SK-N-SH treated with all-trans-retinoic acid at 6 μM for 48 hours (cell line): Measurements from ENCODE around the gene MACF1.

Experiments
- ATAC-seq: fragments of 200-7000 bp; cut with Tn5 transposase; 3 replicates; pipeline ENCODE4 v1.9.1; 2020; ENCODE audit warnings: mild to moderate bottlenecking, moderate library complexity
- BACH2 ChIP-seq: fragments of 250-450 bp; sonication (Bioruptor Pico); IDR thresholded peaks from 2 replicates; pipeline ENCODE4 v1.9.0; 2021; ENCODE audit warnings: mild to moderate bottlenecking, borderline replicate concordance
- CSDC2 ChIP-seq: fragments of 250-450 bp; sonication (Bioruptor Pico); IDR thresholded peaks from 2 replicates; pipeline ENCODE4 v1.5.0; 2020; ENCODE audit warnings: mild to moderate bottlenecking, moderate library complexity
- CSRNP3 ChIP-seq: fragments of 250-450 bp; sonication (Bioruptor Pico); IDR thresholded peaks from 2 replicates; pipeline ENCODE4 v1.5.1; 2021; ENCODE audit warnings: mild to moderate bottlenecking, moderate library complexity
- GLIS3 ChIP-seq: fragments of 250-450 bp; sonication (Bioruptor Pico); IDR thresholded peaks from 2 replicates; pipeline ENCODE4 v1.5.0; 2020; ENCODE audit warnings: mild to moderate bottlenecking, moderate library complexity
- OSR1 ChIP-seq: fragments of 250-450 bp; sonication (Bioruptor Pico); IDR thresholded peaks from 2 replicates; pipeline ENCODE4 v1.8.0; 2022; ENCODE audit warnings: moderate library complexity, mild to moderate bottlenecking, inconsistent platforms
- PPARA ChIP-seq: fragments of 250-450 bp; sonication (Bioruptor Pico); IDR thresholded peaks from 2 replicates; pipeline ENCODE4 v1.5.0; 2020; ENCODE audit warnings: mild to moderate bottlenecking, borderline replicate concordance
- RARB ChIP-seq: fragments of 250-450 bp; sonication (Bioruptor Pico); IDR thresholded peaks from 2 replicates; pipeline ENCODE4 v1.8.0; 2021; ENCODE audit warnings: mild to moderate bottlenecking, moderate library complexity
- ZFP3 ChIP-seq: fragments of 250-450 bp; sonication (Bioruptor Pico); IDR thresholded peaks from 2 replicates; pipeline ENCODE4 v1.5.0; 2020; ENCODE audit warnings: mild to moderate bottlenecking, moderate library complexity
- ZFP30 ChIP-seq: fragments of 450-650 bp; formaldehyde crosslinking; IDR thresholded peaks from 2 replicates; pipeline ENCODE4 v1.5.0; 2022; ENCODE audit warnings: mild to moderate bottlenecking, moderate library complexity
- ZNF565 ChIP-seq: fragments of 450-650 bp; formaldehyde crosslinking; conservative IDR thresholded peaks from 2 replicates; pipeline ENCODE4 v1.5.0; 2020; ENCODE audit warnings: low read depth, mild to moderate bottlenecking, moderate library complexity
- ZNF70 ChIP-seq: fragments of 450-650 bp; formaldehyde crosslinking; IDR thresholded peaks from 2 replicates; pipeline ENCODE4 v1.5.0; 2020; ENCODE audit warnings: mild to moderate bottlenecking, moderate library complexity
- TF ChIP-seq, protein P1 (sequence below): fragments of 250-450 bp; sonication (Bioruptor Pico); IDR thresholded peaks from 2 replicates; pipeline ENCODE4 v1.8.0; 2021; ENCODE audit warnings: low read depth, mild to moderate bottlenecking, moderate library complexity, borderline replicate concordance
- TF ChIP-seq, protein P2 (sequence below): fragments of 250-450 bp; sonication (Bioruptor Pico); IDR thresholded peaks from 2 replicates; pipeline ENCODE4 v1.5.0; 2020; ENCODE audit warnings: mild to moderate bottlenecking, moderate library complexity
- TF ChIP-seq, protein P3 (sequence below): fragments of 250-450 bp; sonication (Bioruptor Pico); IDR thresholded peaks from 2 replicates; pipeline ENCODE4 v1.8.0; 2020; ENCODE audit warnings: mild to moderate bottlenecking, moderate library complexity, borderline replicate concordance

The MACF1 gene

DNA sequence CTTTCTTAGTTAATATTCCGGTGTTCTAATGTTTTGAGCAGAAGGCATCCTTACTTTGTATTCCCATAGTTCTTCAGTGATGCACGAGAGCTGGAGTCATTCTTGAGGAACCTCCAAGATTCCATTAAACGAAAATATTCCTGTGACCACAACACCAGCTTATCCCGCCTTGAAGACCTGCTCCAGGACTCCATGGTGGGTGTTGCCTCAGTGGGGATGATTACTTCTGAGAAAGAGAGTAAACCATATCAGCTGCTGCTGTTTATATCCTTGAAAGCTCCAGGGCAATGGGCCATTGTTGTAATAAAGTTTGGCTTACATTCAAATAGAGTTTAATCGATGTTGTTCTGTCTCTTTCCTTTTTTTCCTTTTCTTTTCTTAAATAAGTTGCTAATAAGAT, 93.1 kb downstream of the MACF1 start:
- TF ChIP-seq ZFP30 (CRISPR knock-in tag), result no peak

GRCh38 chr1:39301606-39302005, 97.1 kb downstream of the MACF1 start:
- ATAC-seq, result no peak
- TF ChIP-seq, protein P1, sequence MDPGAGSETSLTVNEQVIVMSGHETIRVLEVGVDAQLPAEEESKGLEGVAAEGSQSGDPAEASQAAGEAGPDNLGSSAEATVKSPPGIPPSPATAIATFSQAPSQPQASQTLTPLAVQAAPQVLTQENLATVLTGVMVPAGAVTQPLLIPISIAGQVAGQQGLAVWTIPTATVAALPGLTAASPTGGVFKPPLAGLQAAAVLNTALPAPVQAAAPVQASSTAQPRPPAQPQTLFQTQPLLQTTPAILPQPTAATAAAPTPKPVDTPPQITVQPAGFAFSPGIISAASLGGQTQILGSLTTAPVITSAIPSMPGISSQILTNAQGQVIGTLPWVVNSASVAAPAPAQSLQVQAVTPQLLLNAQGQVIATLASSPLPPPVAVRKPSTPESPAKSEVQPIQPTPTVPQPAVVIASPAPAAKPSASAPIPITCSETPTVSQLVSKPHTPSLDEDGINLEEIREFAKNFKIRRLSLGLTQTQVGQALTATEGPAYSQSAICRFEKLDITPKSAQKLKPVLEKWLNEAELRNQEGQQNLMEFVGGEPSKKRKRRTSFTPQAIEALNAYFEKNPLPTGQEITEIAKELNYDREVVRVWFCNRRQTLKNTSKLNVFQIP (CRISPR knock-in tag), result no peak
- TF ChIP-seq ZFP30 (CRISPR knock-in tag), result no peak
- TF ChIP-seq CSRNP3 (CRISPR knock-in tag), result no peak

More for the DNA sequence above, 93.1 kb downstream of the MACF1 start:
- no peak for ATAC-seq

DNA sequence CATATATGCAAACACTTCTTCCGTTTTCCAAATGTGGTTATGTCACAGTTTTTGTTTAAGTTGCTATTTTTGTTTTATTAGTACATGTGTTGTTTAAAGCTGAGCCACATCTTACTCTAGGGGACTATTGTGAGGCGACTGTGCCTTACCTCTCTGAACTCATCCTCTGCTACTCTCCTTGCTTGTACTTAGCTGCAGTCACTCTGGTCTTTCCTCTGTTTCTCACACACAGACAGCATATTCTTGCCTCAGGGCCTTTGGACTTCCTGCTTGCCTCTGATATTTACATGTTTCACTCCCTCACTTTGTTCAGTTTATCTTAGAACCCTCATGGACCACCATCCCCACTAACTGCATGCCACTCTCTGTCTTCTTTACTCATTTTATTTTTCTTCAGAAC, 101.1 kb downstream of the MACF1 start:
- no peak for ATAC-seq
- TF ChIP-seq RARB, result no peak
- TF ChIP-seq PPARA (CRISPR knock-in tag), result no peak

DNA sequence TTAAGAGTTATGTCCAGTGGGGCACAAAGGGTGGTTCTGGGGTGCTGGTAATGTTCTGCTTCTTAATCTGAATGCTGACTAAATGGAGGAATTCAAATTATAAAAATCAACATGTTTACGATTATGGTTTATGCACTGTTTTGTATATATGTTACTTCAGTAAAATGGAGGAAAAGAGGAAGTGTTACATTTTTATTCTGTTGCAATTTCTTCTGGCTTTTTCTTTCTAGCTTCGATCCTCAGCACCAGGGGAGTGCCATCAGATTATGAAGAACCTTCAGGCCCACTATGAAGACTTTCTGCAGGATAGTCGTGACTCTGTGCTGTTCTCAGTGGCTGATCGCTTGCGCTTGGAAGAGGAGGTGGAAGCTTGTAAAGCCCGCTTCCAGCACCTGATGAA, 105.5 kb downstream of the MACF1 start:
- TF ChIP-seq ZFP30 (CRISPR knock-in tag), result no peak
- no peak for TF ChIP-seq PPARA (CRISPR knock-in tag)
- TF ChIP-seq, all 23 proteins: peak for 0
- ATAC-seq, result no peak

DNA sequence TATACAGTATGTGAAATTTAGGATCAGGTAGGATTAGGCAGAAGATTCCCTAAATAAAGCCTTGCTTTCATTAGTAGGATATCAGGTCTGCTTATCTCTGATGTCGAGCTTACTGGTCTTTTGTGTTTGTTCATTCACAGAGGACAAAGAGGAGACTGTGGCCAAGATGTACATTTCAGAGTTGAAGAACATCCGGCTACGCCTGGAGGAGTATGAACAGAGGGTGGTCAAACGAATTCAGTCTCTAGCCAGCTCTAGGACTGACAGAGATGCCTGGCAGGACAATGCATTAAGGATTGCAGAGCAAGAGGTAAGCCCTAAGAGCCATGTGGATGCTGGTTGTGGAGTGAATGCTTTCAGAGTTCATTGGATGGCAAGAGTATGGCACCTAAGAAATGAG, 106.2 kb downstream of the MACF1 start:
- ATAC-seq, result no peak
- TF ChIP-seq ZFP30 (CRISPR knock-in tag) (no peak), PPARA (CRISPR knock-in tag) (no peak), ZNF70 (CRISPR knock-in tag) (no peak), ZNF565 (CRISPR knock-in tag) (no peak), CSRNP3 (CRISPR knock-in tag) (no peak), GLIS3 (CRISPR knock-in tag) (no peak), ZFP3 (no peak), CSDC2 (CRISPR knock-in tag) (no peak)
- TF ChIP-seq, protein P2, sequence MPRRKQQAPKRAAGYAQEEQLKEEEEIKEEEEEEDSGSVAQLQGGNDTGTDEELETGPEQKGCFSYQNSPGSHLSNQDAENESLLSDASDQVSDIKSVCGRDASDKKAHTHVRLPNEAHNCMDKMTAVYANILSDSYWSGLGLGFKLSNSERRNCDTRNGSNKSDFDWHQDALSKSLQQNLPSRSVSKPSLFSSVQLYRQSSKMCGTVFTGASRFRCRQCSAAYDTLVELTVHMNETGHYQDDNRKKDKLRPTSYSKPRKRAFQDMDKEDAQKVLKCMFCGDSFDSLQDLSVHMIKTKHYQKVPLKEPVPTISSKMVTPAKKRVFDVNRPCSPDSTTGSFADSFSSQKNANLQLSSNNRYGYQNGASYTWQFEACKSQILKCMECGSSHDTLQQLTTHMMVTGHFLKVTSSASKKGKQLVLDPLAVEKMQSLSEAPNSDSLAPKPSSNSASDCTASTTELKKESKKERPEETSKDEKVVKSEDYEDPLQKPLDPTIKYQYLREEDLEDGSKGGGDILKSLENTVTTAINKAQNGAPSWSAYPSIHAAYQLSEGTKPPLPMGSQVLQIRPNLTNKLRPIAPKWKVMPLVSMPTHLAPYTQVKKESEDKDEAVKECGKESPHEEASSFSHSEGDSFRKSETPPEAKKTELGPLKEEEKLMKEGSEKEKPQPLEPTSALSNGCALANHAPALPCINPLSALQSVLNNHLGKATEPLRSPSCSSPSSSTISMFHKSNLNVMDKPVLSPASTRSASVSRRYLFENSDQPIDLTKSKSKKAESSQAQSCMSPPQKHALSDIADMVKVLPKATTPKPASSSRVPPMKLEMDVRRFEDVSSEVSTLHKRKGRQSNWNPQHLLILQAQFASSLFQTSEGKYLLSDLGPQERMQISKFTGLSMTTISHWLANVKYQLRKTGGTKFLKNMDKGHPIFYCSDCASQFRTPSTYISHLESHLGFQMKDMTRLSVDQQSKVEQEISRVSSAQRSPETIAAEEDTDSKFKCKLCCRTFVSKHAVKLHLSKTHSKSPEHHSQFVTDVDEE (CRISPR knock-in tag), result no peak
- TF ChIP-seq, protein P1 (CRISPR knock-in tag), result no peak
- TF ChIP-seq, all 23 proteins: peak for 0

- TF ChIP-seq, protein P3, sequence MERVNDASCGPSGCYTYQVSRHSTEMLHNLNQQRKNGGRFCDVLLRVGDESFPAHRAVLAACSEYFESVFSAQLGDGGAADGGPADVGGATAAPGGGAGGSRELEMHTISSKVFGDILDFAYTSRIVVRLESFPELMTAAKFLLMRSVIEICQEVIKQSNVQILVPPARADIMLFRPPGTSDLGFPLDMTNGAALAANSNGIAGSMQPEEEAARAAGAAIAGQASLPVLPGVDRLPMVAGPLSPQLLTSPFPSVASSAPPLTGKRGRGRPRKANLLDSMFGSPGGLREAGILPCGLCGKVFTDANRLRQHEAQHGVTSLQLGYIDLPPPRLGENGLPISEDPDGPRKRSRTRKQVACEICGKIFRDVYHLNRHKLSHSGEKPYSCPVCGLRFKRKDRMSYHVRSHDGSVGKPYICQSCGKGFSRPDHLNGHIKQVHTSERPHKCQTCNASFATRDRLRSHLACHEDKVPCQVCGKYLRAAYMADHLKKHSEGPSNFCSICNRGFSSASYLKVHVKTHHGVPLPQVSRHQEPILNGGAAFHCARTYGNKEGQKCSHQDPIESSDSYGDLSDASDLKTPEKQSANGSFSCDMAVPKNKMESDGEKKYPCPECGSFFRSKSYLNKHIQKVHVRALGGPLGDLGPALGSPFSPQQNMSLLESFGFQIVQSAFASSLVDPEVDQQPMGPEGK (CRISPR knock-in tag), result no peak
- TF ChIP-seq ZFP30 (CRISPR knock-in tag) (no peak), BACH2 (CRISPR knock-in tag) (no peak), GLIS3 (CRISPR knock-in tag) (no peak), OSR1 (CRISPR knock-in tag) (no peak), ZNF70 (CRISPR knock-in tag) (no peak)
- ATAC-seq, result no peak
These were observed 112.6 kb downstream of the MACF1 start for GRCh38 chr1:39317111-39317510.
